Endometrial microvascular endothelial cells (primary cell): Measurements from ENCODE around the gene OR4P4. TPM values are rescaled to one million over a fixed set of nuclear protein-coding genes. Genes with fewer than 3 reads are reported as not detected.

Source experiments
- in situ Hi-C: cut with HindIII; loops from 2 replicates; pipeline ENCODE4 v1.10.0; 2017; ENCODE audit warnings: low sequenced_read_pairs, low pct_unique_long_range_greater_than_20kb; ENCODE audit errors: inconsistent ontology term
- total RNA-seq: library from RNA; depleted of rRNA; stranded (reverse); fragments of >200 nt; gene quantifications from one replicate; pipeline ENCODE4 v1.2.3, GENCODE V29; 2015; ENCODE audit errors: inconsistent ontology term

The OR4P4 gene
- not detected for total RNA-seq

GRCh38 chr11:55634813-55635212 lies at the start of gene OR4P4:
OR4P4 (plus strand) TSS chr11:55635113.
- in situ Hi-C loops, result no loop called here

DNA sequence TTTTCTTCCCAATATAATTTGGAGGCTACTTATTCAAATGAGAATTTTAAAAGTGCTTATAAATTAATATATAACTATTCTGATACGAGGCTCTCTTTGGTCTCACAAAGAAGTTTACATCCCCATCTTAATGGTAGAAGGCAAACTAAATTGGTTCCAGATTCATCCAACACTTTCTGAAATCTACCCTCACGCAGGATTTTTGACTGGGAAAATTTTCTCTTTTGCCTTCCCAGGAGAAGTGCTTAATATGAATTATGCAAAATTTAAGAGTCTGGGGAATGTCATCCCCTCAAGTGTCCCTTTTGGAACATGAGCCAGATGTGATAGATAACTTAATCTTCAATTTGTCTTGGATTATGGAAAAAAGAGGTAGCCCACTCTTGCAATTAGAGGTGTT lies 27.4 kb upstream of the OR4P4 start, which contains the start of gene OR4C11:
OR4C11 (minus strand) TSS at position 101 of the 400 bp plus-strand sequence. CDS start 3,272 bp downstream, outside the sequence.
- in situ Hi-C loops, result no loop called here

GRCh38 chr11:55624531-55624930 lies 10.4 kb upstream of the OR4P4 start:
- in situ Hi-C loops, result no loop called here

- in situ Hi-C loops, result no loop called here
Measured at GRCh38 chr11:55648027-55648426, 13.1 kb downstream of the OR4P4 start, which contains the start of gene OR4S2. OR4S2 (plus strand) TSS chr11:55648327; CDS start chr11:55650904, 2,577 bp downstream.

DNA sequence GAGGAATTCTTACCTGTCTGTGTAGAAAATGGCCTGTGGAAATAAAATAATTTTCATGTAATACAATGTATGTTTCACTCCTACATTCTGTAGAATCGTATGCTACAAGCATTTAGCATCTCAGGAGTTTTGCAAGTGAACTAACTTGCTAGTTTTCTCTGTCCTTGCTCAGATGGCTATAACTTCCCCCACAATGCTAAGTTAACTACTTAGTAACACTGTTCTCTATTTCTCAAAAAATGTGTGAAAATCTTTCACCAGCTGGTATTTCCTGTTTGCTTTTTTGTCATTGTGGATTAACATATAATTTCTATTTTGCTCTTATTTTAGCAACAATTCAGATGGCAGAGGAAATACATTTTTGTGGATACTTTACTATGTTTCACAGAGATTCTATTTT lies 17.6 kb downstream of the OR4P4 start:
- in situ Hi-C loops, result no loop called here

- in situ Hi-C loops, result no loop called here
Measured at GRCh38 chr11:55655096-55655495, 20.2 kb downstream of the OR4P4 start.

GRCh38 chr11:55658031-55658573 lies 23.2 kb downstream of the OR4P4 start:
- in situ Hi-C loops, result no loop called here

DNA sequence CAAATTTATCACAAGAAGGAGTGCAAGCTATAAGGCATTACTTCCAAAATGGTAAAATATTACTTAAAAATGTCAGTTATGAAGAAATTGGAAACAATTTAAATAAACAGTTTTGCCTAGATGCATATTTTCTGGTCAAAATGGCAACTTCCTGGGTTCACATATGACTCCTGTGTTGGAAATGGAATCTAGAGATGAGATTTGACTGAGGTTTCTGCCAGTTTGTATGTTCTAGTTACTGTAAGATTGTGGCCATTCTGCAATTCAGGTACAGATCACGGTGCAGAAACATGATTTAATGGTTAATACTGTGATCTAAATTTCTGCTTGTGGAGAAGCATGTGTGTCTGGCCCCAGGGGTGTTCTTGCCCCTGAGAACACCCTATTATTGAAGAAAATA lies 23.7 kb downstream of the OR4P4 start:
- in situ Hi-C loops, result no loop called here

- in situ Hi-C loops, result no loop called here
Measured at GRCh38 chr11:55661901-55662300, 27.0 kb downstream of the OR4P4 start, which contains the start of gene OR4C6. OR4C6 (plus strand) TSS chr11:55662201; CDS start chr11:55665167, 2,966 bp downstream.

- in situ Hi-C loops, result no loop called here
Measured at GRCh38 chr11:55669376-55669775, 34.5 kb downstream of the OR4P4 start.

GRCh38 chr11:55673860-55674259 lies 38.9 kb downstream of the OR4P4 start:
- in situ Hi-C loops, result no loop called here

Other genes starting within 250 kb of the OR4P4 start
- not detected for gene OR4C15, start 80.6 kb upstream of the OR4P4 start, total RNA-seq
- not detected for gene OR4C16, start 63.0 kb upstream of the OR4P4 start, total RNA-seq
- gene OR4C11, start 27.5 kb upstream of the OR4P4 start, total RNA-seq, result not detected
- gene OR4S2, start 13.2 kb downstream of the OR4P4 start, total RNA-seq, result not detected
- not detected for gene OR4C6, start 27.1 kb downstream of the OR4P4 start, total RNA-seq
- not detected for gene OR5D13, start 138.3 kb downstream of the OR4P4 start, total RNA-seq
- not detected for gene OR5D14, start 160.4 kb downstream of the OR4P4 start, total RNA-seq
- not detected for gene OR5L1, start 176.3 kb downstream of the OR4P4 start, total RNA-seq
- not detected for gene OR5D18, start 184.5 kb downstream of the OR4P4 start, total RNA-seq
- not detected for gene OR5L2, start 192.1 kb downstream of the OR4P4 start, total RNA-seq
- not detected for gene OR5D16, start 203.6 kb downstream of the OR4P4 start, total RNA-seq
- gene TRIM51, start 248.2 kb downstream of the OR4P4 start, total RNA-seq, result not detected